D721Med (cell line): ENCODE data around the gene ABLIM1.

Experiments used
- DNase-seq: peaks from one replicate; pipeline ENCODE4 v3.0.0; 2011; ENCODE audit warnings: low spot score; ENCODE audit not compliant: insufficient read length
- FAIRE-seq: peaks from 2 replicates; lab custom pipeline; 2011; peaks lifted over from hg19 to GRCh38; lab: Jason Lieb, UNC
- TF ChIP-seq, protein P1 (sequence below): IDR thresholded peaks from 2 replicates; pipeline ENCODE4 v1.5.1; 2012; ENCODE audit warnings: mild to moderate bottlenecking, control low read depth; ENCODE audit not compliant: insufficient read depth; ENCODE audit errors: missing control alignments

Gene ABLIM1

GRCh38 chr10:114408968-114409444 is 249.1 kb downstream of the ABLIM1 start:
- DNase-seq (no peak), FAIRE-seq (no peak)
- TF ChIP-seq, protein P1, sequence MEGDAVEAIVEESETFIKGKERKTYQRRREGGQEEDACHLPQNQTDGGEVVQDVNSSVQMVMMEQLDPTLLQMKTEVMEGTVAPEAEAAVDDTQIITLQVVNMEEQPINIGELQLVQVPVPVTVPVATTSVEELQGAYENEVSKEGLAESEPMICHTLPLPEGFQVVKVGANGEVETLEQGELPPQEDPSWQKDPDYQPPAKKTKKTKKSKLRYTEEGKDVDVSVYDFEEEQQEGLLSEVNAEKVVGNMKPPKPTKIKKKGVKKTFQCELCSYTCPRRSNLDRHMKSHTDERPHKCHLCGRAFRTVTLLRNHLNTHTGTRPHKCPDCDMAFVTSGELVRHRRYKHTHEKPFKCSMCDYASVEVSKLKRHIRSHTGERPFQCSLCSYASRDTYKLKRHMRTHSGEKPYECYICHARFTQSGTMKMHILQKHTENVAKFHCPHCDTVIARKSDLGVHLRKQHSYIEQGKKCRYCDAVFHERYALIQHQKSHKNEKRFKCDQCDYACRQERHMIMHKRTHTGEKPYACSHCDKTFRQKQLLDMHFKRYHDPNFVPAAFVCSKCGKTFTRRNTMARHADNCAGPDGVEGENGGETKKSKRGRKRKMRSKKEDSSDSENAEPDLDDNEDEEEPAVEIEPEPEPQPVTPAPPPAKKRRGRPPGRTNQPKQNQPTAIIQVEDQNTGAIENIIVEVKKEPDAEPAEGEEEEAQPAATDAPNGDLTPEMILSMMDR: no peak

DNA sequence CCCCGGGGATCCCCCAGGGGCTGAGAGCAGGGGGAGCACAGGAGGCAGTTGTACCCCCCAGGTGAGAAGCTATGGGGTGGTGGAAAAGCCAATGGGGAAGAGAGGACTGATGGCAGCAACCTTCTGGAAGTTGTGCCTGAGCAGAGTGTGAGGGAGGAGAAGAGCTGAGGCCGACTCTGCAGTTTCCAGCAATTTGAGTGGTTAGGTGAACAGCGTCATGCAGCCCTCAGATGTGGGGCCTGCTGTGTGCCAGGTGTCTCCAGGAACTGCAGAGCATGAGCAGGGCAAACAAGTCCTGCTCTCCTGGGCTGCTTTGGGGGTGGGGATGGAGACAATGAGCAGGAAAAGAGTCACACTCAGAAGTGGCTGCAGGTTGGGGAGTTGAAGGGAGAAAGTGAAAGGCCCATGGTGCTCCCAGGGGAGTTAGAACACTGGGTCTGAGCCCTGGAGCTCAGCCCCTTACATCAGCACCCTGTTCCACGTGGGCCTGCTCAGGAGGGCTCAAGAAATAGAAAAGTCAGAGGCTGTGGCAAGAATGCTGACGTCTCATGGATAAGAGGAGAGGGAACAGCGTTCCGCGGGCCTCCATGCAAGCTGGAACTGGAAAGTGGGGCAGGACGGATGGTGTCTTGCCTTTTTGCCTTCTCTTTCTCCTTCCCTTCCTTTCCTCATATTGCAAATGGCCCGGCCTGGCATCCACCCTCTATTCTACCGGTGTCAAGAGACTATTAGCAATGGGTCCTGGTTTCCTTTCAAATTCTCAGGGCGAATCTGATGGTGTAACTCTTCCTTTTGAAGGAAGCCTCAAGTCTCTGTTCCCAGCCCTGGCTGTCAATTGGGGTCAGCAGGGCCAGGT is 249.7 kb downstream of the ABLIM1 start:
- TF ChIP-seq, protein P1: no peak
- DNase-seq (no peak), FAIRE-seq (no peak)

GRCh38 chr10:114406455-114406854 is 251.6 kb downstream of the ABLIM1 start:
- no peak for DNase-seq
- TF ChIP-seq, protein P1: no peak
- no peak for FAIRE-seq

DNA sequence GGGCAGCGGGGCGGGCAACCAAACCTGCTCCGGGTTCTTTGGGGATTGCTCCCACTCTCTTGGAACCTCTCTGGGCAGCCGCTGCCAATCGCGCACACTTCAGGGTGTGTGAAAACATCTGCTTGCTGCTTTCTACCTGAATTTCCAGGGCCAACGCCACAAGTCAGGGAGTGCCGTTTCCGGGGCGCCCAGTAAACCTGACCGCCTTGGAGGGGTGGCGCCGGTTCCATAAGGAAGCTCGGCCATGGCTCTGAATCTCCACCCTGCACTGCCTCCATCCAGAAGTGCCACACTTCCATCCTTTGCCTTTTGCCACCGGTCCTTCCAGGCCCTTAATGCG is 253.1 kb downstream of the ABLIM1 start:
- DNase-seq (no peak), FAIRE-seq (no peak)
- TF ChIP-seq, protein P1: no peak

- FAIRE-seq (no peak), DNase-seq (no peak)
- TF ChIP-seq, protein P1: no peak
These were observed 253.7 kb downstream of the ABLIM1 start, which contains the start of gene AFAP1L2 for GRCh38 chr10:114404171-114405010. Gene AFAP1L2 (minus strand): TSS chr10:114404502. CDS start chr10:114404455, 47 bp downstream.

DNA sequence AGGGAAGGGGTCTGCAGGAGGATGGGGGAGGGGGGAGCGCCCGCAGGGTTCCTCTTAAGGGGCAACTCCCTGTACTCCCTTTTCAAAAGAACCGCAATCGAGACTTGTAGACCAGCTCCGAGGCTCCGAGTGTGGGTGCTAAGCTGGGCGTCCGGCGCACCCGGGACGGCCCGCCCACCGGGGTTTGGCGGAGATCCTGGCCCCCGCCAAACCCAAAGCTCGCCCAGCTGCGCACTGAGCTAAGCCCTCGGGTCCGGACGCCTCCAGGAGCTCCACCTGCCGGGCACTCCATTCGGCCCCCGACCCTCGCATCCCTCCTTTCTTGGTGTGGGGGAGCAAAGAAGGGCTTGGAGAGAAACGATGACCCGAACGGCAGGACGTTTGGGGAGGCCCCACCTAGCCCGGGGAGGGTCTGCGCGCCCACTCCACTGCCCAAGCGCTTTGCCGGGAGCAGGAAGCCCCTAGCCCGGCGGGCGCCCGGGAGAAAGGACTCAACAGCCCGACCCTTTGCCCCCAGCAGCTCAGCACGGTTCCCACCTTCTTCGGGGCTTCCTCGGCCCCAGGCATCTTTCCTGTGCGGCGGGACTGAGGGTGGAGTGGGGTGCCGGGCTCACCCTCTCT is 254.4 kb downstream of the ABLIM1 start:
- no peak for FAIRE-seq
- TF ChIP-seq, protein P1: no peak
- DNase-seq: no peak
